ENCODE results near the gene CCL3.

GRCh38 chr17:36135465-36135864, 45.5 kb upstream of the CCL3 start:
- TF ChIP-seq CTCF (IDR thresholded peaks at IDR 0.05 in 4 of 5, conservative IDR thresholded peaks at IDR 0.05 in 1 of 5) (no peak), POLR2A (IDR thresholded peaks at IDR 0.05) (no peak)
